Measurements from ENCODE around the gene HVCN1. TPM values are rescaled to one million over a fixed set of nuclear protein-coding genes. Genes with fewer than 3 reads are reported as not detected.
"Not testable (repeated sequence)": the region's sequence is repeated elsewhere in the genome, so short reads cannot be mapped to it uniquely, and the experiment has no call there.

HVCN1 gene
- 10 to 100 TPM in 1 of 2 donors, 1 to 10 TPM in 1; 5.4 to 11.2 TPM for total RNA-seq

GRCh38 chr12:110688446-110689280, at the start of gene HVCN1:
TSS of gene HVCN1 (minus strand) at chr12:110689115. CDS start at chr12:110683245, 5,870 bp downstream.
- DNase-seq (ENCODE audit: low spot score): peak; percentile 39
- no peaks in the 10 kb centered on the region for H3K27me3 ChIP-seq (replicated peaks; ENCODE audit: insufficient read depth)
- no peaks in the 10 kb centered on the region for H3K9me3 ChIP-seq
- no peak for TF ChIP-seq CTCF (IDR thresholded peaks at IDR 0.05)
- no peak for TF ChIP-seq POLR2AphosphoS5 (IDR thresholded peaks at IDR 0.05)
- no peak for TF ChIP-seq POLR2A (IDR thresholded peaks at IDR 0.05)
- H3K4me3 ChIP-seq: peak within 1 kb of the TSS; percentile 48 to 62
- intact Hi-C loops (cut with DNase I): no loop called here
- H3K27ac ChIP-seq: peak within 1 kb of the TSS; percentile 67 to 70
- no peaks in the 10 kb centered on the region for H3K36me3 ChIP-seq
- H3K4me1 ChIP-seq (replicated peaks): peaks cover 7% of the 10 kb centered on the region
- 4% methylated on average over 50 of the region's 64 CpGs for WGBS

- DNase-seq (ENCODE audit: low spot score): no peak
- peaks cover 5% of the 10 kb centered on the region for H3K4me1 ChIP-seq (replicated peaks)
- no peaks in the 10 kb centered on the region for H3K36me3 ChIP-seq
- no peak overlapping the region for H3K27ac ChIP-seq
- intact Hi-C loops (cut with DNase I): no loop called here
- WGBS: 68% methylated on average over 3 of the region's 3 CpGs
- no peaks in the 10 kb centered on the region for H3K27me3 ChIP-seq (replicated peaks; ENCODE audit: insufficient read depth)
- no peak overlapping the region for H3K4me3 ChIP-seq
- TF ChIP-seq CTCF (IDR thresholded peaks at IDR 0.05) (no peak), POLR2A (IDR thresholded peaks at IDR 0.05) (no peak), POLR2AphosphoS5 (IDR thresholded peaks at IDR 0.05) (no peak)
- no peaks in the 10 kb centered on the region for H3K9me3 ChIP-seq
Measured at GRCh38 chr12:110737532-110737931, 48.6 kb upstream of the HVCN1 start.

- H3K4me1 ChIP-seq (replicated peaks); H3K36me3 ChIP-seq; intact Hi-C loops (cut with DNase I); H3K4me3 ChIP-seq; DNase-seq (ENCODE audit: low spot score); H3K9me3 ChIP-seq; H3K27me3 ChIP-seq (replicated peaks; ENCODE audit: insufficient read depth); H3K27ac ChIP-seq: not testable (repeated sequence)
- 63% methylated on average over 5 of the region's 5 CpGs for WGBS
Measured at GRCh38 chr12:110737016-110737415, 48.1 kb upstream of the HVCN1 start.

- H3K27ac ChIP-seq: no peak overlapping the region
- H3K4me1 ChIP-seq (replicated peaks): peaks cover 5% of the 10 kb centered on the region
- H3K27me3 ChIP-seq (replicated peaks; ENCODE audit: insufficient read depth): no peaks in the 10 kb centered on the region
- H3K9me3 ChIP-seq: no peaks in the 10 kb centered on the region
- TF ChIP-seq POLR2A (IDR thresholded peaks at IDR 0.05) (no peak), POLR2AphosphoS5 (IDR thresholded peaks at IDR 0.05) (no peak), CTCF (IDR thresholded peaks at IDR 0.05) (no peak)
- no peak overlapping the region for H3K4me3 ChIP-seq
- no peaks in the 10 kb centered on the region for H3K36me3 ChIP-seq
- intact Hi-C loops (cut with DNase I): no loop called here
- DNase-seq (ENCODE audit: low spot score): no peak
- 63% methylated on average over 1 of the region's 1 CpG for WGBS
Measured at GRCh38 chr12:110733900-110734299, 45.0 kb upstream of the HVCN1 start.

DNA sequence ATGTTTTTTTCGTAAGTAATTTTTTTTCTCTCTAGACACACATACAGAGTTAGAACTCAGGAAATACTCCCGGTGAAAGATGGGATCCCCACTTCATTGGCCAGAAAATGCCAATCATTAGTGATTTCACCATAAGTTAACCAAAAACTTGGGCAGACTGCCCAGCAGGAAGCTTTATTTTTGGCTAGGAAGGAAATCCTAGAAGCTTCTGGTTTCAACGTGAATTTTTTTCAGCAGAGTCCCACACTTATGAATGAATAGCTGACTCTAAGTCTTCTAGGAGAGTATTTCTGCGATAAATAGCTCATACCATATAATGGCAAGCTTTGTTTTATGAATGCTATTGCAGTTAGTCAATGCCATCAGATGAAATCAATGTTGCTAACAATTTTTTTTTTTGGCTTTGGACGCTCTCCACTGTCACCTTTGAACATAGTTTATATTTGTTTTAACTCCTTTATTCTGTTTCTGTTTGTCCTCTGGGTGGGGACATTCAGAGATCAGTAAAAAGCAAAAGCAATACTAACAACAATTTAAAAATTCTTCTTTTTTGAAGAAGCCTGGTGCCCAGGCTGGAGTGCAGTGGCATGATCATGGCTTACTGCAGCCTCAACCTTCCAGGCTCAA, 44.3 kb upstream of the HVCN1 start:
- WGBS: 27% methylated on average over 5 of the region's 5 CpGs
- H3K36me3 ChIP-seq: no peaks in the 10 kb centered on the region

More for the DNA sequence above, 44.3 kb upstream of the HVCN1 start:
- DNase-seq (ENCODE audit: low spot score): no peak
- intact Hi-C loops (cut with DNase I): no loop called here
- Histone ChIP-seq H3K27me3 (replicated peaks; ENCODE audit: insufficient read depth) (no peaks in the 10 kb centered on the region), H3K9me3 (no peaks in the 10 kb centered on the region), H3K4me1 (replicated peaks) (no peaks in the 10 kb centered on the region), H3K4me3 (no peak overlapping the region), H3K27ac (no peak overlapping the region)
- TF ChIP-seq POLR2A (IDR thresholded peaks at IDR 0.05) (no peak), POLR2AphosphoS5 (IDR thresholded peaks at IDR 0.05) (no peak), CTCF (IDR thresholded peaks at IDR 0.05) (no peak)
